Glutamatergic neuron (in vitro differentiated cells): ENCODE measurements around the gene ZNF318. TPM values are rescaled to one million over a fixed set of nuclear protein-coding genes. Genes with fewer than 3 reads are reported as not detected.

ENCODE experiments used
- DNase-seq: peaks from one replicate; pipeline ENCODE4 v3.0.0; 2022
- H3K27ac Mint-ChIP-seq: one replicate; pipeline ENCODE4 v1.8.0; 2020; ENCODE audit warnings: mild to moderate bottlenecking, mixed read lengths, inconsistent platforms; ENCODE audit not compliant: unreplicated experiment
- H3K27me3 Mint-ChIP-seq: one replicate; pipeline ENCODE4 v1.8.0; 2020; ENCODE audit warnings: mild to moderate bottlenecking, moderate library complexity, mixed read lengths, inconsistent platforms; ENCODE audit not compliant: unreplicated experiment
- H3K36me3 Mint-ChIP-seq: one replicate; pipeline ENCODE4 v1.8.0; 2020; ENCODE audit warnings: mild to moderate bottlenecking, mixed read lengths, inconsistent platforms; ENCODE audit not compliant: unreplicated experiment
- H3K4me1 Mint-ChIP-seq: one replicate; pipeline ENCODE4 v1.8.0; 2020; ENCODE audit warnings: mild to moderate bottlenecking, low read depth, mixed read lengths, inconsistent platforms; ENCODE audit not compliant: unreplicated experiment
- H3K4me3 Mint-ChIP-seq: one replicate; pipeline ENCODE4 v1.8.0; 2020; ENCODE audit warnings: mild to moderate bottlenecking, mixed read lengths, inconsistent platforms; ENCODE audit not compliant: unreplicated experiment
- H3K9me3 Mint-ChIP-seq: one replicate; pipeline ENCODE4 v1.8.0; 2020; ENCODE audit warnings: mild to moderate bottlenecking, moderate library complexity, mixed read lengths, inconsistent platforms; ENCODE audit not compliant: unreplicated experiment
- CTCF ChIP-seq: fragments of 200-600 bp; sonication (generic); IDR thresholded peaks from one replicate; pipeline ENCODE4 v1.5.0; 2021; ENCODE audit not compliant: partially characterized antibody, unreplicated experiment
- total RNA-seq: library from RNA; stranded (reverse); fragmentation: NEBNext Ultra II Directional; extraction: Animal tissue kit (Norgen Biotek cat#: 25700); gene quantifications from one replicate; pipeline ENCODE4 v1.2.1, GENCODE V29; 2021; ENCODE audit not compliant: unreplicated experiment

The ZNF318 gene
- total RNA-seq, 1 donor from 2014 or later, result 26.3 TPM

- Mint-ChIP-seq H3K4me3 (no peak overlapping the region), H3K36me3 (peaks cover 4% of the 10 kb centered on the region), H3K4me1 (no peaks in the 10 kb centered on the region), H3K27ac (no peak overlapping the region), H3K9me3 (peaks cover 4% of the 10 kb centered on the region), H3K27me3 (peaks cover 16% of the 10 kb centered on the region)
- TF ChIP-seq CTCF, result no peak
- no peak for DNase-seq
These were observed 82.9 kb downstream of the ZNF318 start for GRCh38 chr6:43286456-43286979.

Other genes starting within 250 kb of the ZNF318 start
- 20.7 TPM for gene SRF, start 198.4 kb downstream of the ZNF318 start, total RNA-seq
- gene CUL9, start 187.5 kb downstream of the ZNF318 start, total RNA-seq, result 51.6 TPM
- gene DNPH1, start 140.2 kb downstream of the ZNF318 start, total RNA-seq, result 3.5 TPM
- 47.3 TPM for gene TTBK1, start 126.2 kb downstream of the ZNF318 start, total RNA-seq
- 0.34 TPM for gene SLC22A7, start 71.4 kb downstream of the ZNF318 start, total RNA-seq
- 0.69 TPM for gene CRIP3, start 60.8 kb downstream of the ZNF318 start, total RNA-seq
- 94.8 TPM for gene ABCC10, start 57.9 kb upstream of the ZNF318 start, total RNA-seq
- gene DLK2, start 85.9 kb upstream of the ZNF318 start, total RNA-seq, result 2.2 TPM
- 30.9 TPM for gene TJAP1, start 107.9 kb upstream of the ZNF318 start, total RNA-seq
- gene LRRC73, start 140.7 kb upstream of the ZNF318 start, total RNA-seq, result 1.2 TPM
- 198 TPM for gene YIPF3, start 147.3 kb upstream of the ZNF318 start, total RNA-seq
- 18.9 TPM for gene POLR1C, start 147.4 kb upstream of the ZNF318 start, total RNA-seq
- gene XPO5, start 206.4 kb upstream of the ZNF318 start, total RNA-seq, result 52.7 TPM
- gene POLH, start 206.5 kb upstream of the ZNF318 start, total RNA-seq, result 20.2 TPM